ENCODE measurements around the gene ENTR1. TPM values are rescaled to one million over a fixed set of nuclear protein-coding genes. Genes with fewer than 3 reads are reported as not detected.
"Not testable (repeated sequence)": the region's sequence is repeated elsewhere in the genome, so short reads cannot be mapped to it uniquely, and the experiment has no call there.

ENTR1 gene
- polyA plus RNA-seq, 3 donors: 37.6 to 46.7 (median 40.7) TPM

DNA sequence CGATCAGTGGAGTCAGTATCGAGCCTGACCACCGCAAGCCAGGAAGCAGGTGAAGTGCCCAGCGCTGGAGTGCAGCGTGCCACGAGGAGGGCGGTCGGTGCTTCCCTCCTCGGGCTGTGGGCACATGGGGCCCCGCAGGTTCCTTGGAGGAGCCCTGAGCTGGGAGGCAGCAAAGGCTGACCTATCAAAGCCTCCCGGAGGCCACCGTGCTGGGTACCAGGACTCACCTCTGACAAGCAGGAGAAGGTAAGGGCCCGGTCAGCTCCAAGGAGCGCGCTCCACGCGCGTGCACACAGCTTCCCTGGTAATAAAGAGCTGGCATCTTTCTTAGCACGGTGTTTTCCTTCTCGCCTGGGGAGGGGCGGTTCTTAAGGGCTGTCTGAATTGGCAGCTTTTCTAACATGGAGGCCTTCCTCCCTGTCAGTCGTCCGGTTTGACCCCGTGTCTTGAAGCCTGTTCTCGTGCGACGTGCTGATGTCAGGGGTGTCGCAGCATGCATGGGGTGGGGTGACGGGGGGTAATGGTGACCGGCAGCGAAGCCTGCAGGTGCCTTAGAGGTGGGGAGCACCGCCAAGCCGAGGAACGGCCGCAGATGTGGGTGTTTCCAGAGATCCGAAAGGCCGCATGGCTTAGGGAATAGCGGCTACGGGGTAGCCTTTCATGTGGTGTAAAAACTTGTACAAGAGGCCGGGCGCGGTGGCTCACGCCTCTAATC lies 13.2 kb upstream of the ENTR1 start:
- no peak for DNase-seq (ENCODE audit: low read depth in 3 of 3, low spot score in 2 of 3)

GRCh38 chr9:136422876-136423275 lies 12.5 kb upstream of the ENTR1 start:
- DNase-seq (ENCODE audit: low read depth in 3 of 3, low spot score in 2 of 3): no peak

GRCh38 chr9:136421791-136422190 lies 11.4 kb upstream of the ENTR1 start:
- DNase-seq (ENCODE audit: low read depth in 3 of 3, low spot score in 2 of 3): no peak

GRCh38 chr9:136419092-136419420 lies 8.6 kb upstream of the ENTR1 start:
- no peak for DNase-seq (ENCODE audit: low read depth in 3 of 3, low spot score in 2 of 3)

GRCh38 chr9:136418182-136419091 lies 8.0 kb upstream of the ENTR1 start:
- no peak for DNase-seq (ENCODE audit: low read depth in 3 of 3, low spot score in 2 of 3)

DNA sequence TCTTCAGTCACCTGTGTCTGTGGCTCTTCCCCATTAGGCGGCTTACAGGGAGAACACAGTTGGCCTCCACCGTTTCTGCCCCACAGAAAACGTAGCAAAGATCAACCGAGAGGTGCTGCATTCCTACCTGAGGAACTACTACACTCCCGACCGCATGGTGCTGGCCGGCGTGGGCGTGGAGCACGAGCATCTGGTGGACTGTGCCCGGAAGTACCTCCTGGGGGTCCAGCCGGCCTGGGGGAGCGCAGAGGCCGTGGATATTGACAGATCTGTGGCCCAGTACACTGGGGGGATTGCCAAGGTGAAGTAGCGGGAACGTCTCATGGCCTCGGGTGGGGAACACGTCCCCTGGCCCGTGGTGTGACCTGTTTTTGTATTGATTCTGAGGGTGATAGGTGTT lies 6.5 kb upstream of the ENTR1 start:
- DNase-seq (ENCODE audit: low read depth in 3 of 3, low spot score in 2 of 3): no peak

GRCh38 chr9:136416427-136416826 lies 6.0 kb upstream of the ENTR1 start:
- no peak for DNase-seq (ENCODE audit: low read depth in 3 of 3, low spot score in 2 of 3)

DNA sequence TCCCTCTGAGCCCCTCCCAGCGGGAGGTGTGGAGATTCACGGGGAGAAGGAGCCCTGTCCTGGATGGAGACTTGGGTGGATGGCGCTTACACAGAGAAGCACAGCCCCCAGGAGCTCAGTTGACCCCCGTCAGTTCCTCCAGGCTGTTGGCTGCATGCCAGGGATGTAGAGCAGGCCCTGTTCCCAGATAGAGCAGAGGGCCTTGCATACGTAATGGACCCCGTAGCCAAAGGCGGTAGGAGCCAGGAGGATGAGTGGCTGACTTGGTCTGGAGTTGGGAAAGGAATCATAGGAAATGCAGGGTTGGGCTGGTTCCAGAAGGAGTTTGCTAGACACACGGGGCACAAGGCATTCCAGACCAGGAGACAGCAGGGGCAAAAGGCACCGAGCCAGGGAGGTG lies 2.5 kb upstream of the ENTR1 start:
- DNase-seq (ENCODE audit: low read depth in 3 of 3, low spot score in 2 of 3): no peak

GRCh38 chr9:136411378-136411777 lies 964 bp upstream of the ENTR1 start:
- DNase-seq (ENCODE audit: low read depth in 3 of 3, low spot score in 2 of 3): no peak

DNA sequence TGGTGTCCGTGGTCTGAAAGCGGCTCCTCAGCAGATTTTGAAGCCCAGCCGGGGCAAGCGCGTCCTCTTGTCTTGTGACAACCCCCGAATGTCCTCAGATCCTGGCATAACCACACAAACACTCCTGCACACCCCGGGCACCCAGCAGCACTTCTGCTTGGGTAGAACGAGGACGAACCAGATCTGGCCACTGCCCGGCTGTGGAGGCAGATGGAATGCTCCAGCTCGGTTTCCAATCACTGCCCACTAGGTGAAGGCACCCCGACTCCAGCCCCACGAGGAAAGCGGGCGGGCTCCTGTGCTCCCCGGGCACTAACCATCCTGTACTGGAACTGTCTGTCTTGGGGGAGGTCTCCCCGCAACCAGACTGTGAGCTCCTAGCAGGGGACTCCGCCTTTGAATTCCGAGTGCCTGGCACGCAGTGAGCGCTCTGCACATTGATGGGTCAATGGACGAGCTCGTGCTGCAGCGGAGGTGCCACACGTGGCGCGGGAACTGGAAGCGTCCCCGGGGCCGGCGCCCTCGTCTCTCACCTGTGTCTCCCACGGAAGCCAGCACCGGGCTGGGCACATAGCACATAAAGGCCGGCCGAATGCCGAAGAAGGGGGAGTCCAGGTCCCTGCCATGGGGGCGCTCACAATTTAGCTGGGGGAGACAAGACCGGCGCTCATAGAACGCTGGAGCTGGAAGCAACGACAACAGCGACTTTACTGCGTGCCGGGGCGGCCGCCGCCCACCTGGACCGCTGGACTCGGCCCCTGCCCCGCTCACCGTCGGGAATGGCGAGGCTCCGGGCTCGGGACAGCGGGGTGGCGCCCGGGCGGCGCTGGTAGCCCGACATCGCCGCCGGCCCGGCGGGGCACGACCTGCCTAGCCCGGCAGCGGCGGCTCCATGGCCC lies 608 bp downstream of the ENTR1 start:
- no peak for DNase-seq (ENCODE audit: low read depth in 3 of 3, low spot score in 2 of 3)

GRCh38 chr9:136407911-136408310 lies 2.5 kb downstream of the ENTR1 start:
- DNase-seq (ENCODE audit: low read depth in 3 of 3, low spot score in 2 of 3): no peak

GRCh38 chr9:136407061-136407460 lies 3.4 kb downstream of the ENTR1 start:
- not testable (repeated sequence) for DNase-seq (ENCODE audit: low read depth in 3 of 3, low spot score in 2 of 3)

- not testable (repeated sequence) for DNase-seq (ENCODE audit: low read depth in 3 of 3, low spot score in 2 of 3)
Observed at GRCh38 chr9:136405904-136406303, 4.5 kb downstream of the ENTR1 start.

DNA sequence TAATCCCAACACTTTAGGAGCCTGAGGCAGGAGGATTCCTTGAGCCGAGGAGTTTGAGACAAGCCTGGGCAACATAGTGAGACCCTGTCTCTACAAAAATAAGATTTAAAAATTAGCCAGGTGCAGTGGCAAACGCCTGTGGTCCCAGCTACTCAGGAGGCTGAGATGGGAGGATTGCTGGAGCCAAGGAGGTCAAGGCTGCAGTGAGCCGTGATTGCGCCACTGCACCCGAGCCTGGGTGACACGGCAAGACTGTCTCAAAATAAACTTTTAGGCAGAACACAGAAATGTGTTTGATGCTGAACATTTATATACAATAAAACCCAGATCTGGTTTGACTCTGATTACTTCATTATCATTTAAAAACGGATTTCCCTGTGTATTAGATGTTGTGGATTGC lies 4.9 kb downstream of the ENTR1 start:
- no peak for DNase-seq (ENCODE audit: low read depth in 3 of 3, low spot score in 2 of 3)

DNA sequence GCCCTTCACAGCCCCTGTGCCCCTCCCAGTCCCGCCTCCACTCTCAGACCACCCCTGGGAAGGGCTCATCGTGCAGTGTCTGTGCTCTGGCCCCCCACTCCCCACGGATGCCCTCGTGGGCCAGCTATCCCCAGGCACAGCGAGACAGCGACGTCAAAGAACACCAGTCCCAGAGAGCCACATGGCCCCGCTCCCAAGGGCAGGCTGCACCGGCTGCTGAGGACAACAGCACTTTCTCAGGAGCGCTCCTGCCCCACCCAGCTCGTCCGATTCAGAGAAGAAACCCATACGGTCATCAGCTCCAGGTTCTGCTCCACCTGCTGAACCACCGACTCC lies 5.6 kb downstream of the ENTR1 start:
- DNase-seq (ENCODE audit: low read depth in 3 of 3, low spot score in 2 of 3): no peak

DNA sequence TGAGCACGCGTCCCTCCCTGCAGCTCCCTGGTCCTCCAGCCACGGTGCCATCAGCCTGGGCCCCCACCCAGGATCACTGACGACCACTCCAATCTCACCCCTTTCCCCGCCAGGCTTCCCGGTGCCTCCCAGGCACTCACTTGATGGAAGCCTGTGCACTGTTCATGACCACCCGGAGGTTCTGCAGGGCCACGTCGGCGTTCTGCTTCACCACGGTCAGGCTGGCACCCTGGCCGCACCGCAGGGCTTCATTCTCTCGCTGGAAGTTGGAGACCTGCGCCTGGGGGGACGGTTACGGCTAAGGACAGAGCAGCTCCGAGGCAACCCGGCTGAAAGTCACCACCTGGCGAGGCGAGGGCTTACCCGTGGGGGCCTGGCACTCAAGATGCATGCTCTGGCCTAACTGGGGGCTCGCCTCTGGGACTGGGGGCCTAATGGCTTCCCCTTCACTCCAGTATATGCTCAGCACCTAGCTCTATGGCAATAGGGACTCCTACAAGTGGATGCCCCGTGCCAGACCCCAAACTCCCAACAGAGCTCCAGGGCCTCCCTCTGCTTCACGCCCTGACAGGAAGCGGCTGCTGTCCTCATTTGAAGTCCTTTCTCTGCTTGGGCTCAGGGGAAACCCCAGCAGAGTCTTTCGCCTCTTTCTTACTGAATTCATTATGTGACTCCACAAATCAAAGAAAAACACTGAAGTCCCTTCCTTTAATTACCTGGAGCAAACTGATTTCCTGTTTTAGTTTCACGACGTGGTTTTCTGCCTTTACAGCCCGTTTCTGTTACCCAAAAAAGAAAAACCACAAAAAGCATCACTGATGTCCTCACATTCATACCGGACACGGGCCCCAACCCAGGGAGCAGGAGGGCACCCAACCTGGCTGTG lies 6.3 kb downstream of the ENTR1 start:
- no peak for DNase-seq (ENCODE audit: low read depth in 3 of 3, low spot score in 2 of 3)

- no peak for DNase-seq (ENCODE audit: low read depth in 3 of 3, low spot score in 2 of 3)
Observed at GRCh38 chr9:136403538-136403914, 6.9 kb downstream of the ENTR1 start.

DNA sequence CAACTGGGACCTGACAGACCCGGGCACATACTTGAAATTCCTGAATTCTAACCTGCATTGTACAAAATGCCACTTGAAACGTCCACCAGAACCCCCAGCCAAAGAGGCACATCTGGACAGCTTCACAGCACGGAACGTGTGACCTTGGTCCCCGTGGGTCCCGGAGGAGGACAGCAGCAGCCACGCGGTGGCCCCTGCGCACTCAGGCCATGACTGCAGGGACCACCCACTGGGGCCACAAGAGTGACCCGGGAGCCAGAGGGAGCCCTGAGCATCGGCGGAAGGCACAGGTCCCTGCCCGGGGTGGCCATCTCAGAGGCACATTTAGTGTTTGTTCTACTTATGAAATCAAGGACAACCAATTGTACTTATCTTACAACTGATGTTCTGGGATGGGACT lies 8.3 kb downstream of the ENTR1 start:
- no peak for DNase-seq (ENCODE audit: low read depth in 3 of 3, low spot score in 2 of 3)

DNA sequence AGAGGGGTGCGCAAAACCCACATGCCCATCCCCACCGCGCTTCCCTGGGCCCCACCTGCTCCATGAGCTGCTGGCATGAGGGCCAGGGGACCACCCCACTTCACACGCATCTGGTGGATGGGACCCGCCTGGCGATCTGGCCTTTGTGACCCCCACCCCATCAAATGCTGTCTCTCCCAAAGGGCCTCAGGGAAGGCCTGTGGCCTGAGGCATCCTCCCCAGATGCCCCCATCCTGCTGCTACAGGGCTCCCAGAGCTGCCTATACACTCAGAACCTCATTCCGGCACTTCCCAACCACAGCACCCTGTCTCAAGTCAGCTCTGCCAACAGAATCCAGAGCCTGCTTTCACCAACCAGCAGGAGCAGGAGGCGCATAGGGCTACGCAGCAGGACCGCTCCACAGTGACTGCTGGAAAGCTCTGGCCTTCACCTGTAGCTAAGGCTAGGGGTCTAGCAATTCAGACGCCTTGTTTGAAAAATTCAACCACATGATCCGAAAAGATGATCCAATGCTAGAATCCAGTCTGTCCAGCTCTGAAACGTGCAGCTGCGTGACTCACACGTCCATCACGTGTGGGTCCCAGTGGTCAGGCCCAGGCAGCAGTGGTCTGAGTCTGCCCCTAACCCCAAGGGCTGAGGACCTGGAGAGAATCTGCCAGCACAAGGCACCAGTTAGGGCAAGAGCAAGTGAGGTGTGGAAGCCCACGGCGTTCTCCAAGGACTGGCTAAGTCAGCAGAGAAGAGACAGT lies 9.1 kb downstream of the ENTR1 start:
- no peak for DNase-seq (ENCODE audit: low read depth in 3 of 3, low spot score in 2 of 3)

All from right renal cortex interstitium (tissue), 3 donors.